ENCODE measurements around the gene NDUFB3. TPM values are rescaled to one million over a fixed set of nuclear protein-coding genes. Genes with fewer than 3 reads are reported as not detected.

The NDUFB3 gene
- total and polyA plus RNA-seq, 8 donors: 14.8 to 42.5 (median 26.6) TPM

- Histone ChIP-seq H3K4me1 (peaks cover 24 to 46% (median 40%) of the 10 kb centered on the region in 3 donors), H3K27ac (peak overlapping the region in 2 of 4 donors; percentile 74 to 78), H3K36me3 (peaks cover 0 to 4% (median 0%) of the 10 kb centered on the region in 3 donors), H3K9me3 (no peaks in the 10 kb centered on the region), H3K27me3 (no peaks in the 10 kb centered on the region), H3K4me3 (no peak overlapping the region)
- FAIRE-seq (no peak), DNase-seq (no peak), ATAC-seq (peak in 2 of 4 donors; percentile 8 to 15)
- intact Hi-C loops (cut with DNase I): no loop called here
- WGBS, 2 donors: 67 to 79% methylated on average over 3 of the region's 3 CpGs
- no peak for TF ChIP-seq CTCF (IDR thresholded peaks at IDR 0.05)
These were observed 58.9 kb downstream of the NDUFB3 start for GRCh38 chr2:201130524-201131186.

DNA sequence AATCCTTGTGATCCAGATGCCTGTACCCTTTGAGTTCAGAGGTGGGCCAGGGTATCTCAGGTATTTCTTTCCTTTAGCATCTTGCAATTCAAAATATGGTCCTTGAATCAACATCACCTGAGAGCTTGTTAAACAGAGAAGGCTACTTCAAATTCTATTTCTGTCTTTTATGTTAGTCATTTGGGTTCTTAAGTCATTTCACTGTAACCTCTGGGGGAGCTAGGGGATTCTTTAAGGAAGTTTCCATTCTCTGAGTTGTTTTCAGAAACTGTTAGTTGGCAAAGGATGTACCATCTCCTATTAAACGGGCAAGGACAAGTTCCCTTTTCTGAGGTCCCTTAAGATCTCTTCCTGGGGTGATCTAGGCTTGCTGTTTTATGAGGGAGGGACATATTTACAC lies 60.7 kb downstream of the NDUFB3 start:
- WGBS, 2 donors: 77 to 81% methylated on average over 1 of the region's 1 CpG
- peaks cover 0 to 23% (median 19%) of the 10 kb centered on the region in 3 donors for H3K36me3 ChIP-seq
- no peaks in the 10 kb centered on the region for H3K9me3 ChIP-seq
- no peak for TF ChIP-seq CTCF (IDR thresholded peaks at IDR 0.05)
- ATAC-seq (no peak), DNase-seq (no peak), FAIRE-seq (no peak)
- intact Hi-C loops (cut with DNase I): no loop called here
- H3K4me1 ChIP-seq: peaks cover 10 to 32% (median 25%) of the 10 kb centered on the region in 3 donors
- no peaks in the 10 kb centered on the region for H3K27me3 ChIP-seq
- H3K27ac ChIP-seq: no peak overlapping the region
- no peak overlapping the region for H3K4me3 ChIP-seq

Other genes starting within 250 kb of the NDUFB3 start
- 10 to 100 TPM; 45.0 to 78.2 (median 59.5) TPM for gene CLK1, start 207.3 kb upstream of the NDUFB3 start, total RNA-seq
- gene CLK1, start 207.3 kb upstream of the NDUFB3 start, polyA plus RNA-seq: 100 to 1,000 TPM; 502 to 573 TPM
- 10 to 100 TPM in 3 of 6 donors, 1 to 10 TPM in 3; 7.2 to 15.1 (median 10.7) TPM for gene PPIL3, start 182.9 kb upstream of the NDUFB3 start, total RNA-seq
- 10 to 100 TPM; 11.1 to 21.8 TPM for gene PPIL3, start 182.9 kb upstream of the NDUFB3 start, polyA plus RNA-seq
- 10 to 100 TPM in 3 of 6 donors, 1 to 10 TPM in 3; 5.9 to 11.3 (median 8.4) TPM for gene NIF3L1, start 182.6 kb upstream of the NDUFB3 start, total RNA-seq
- gene NIF3L1, start 182.6 kb upstream of the NDUFB3 start, polyA plus RNA-seq: 10 to 100 TPM in 1 of 2 donors, 1 to 10 TPM in 1; 7.5 to 14.9 TPM
- gene ORC2, start 108.3 kb upstream of the NDUFB3 start, total RNA-seq: 10 to 100 TPM; 11.1 to 17.8 (median 14.4) TPM
- 1 to 10 TPM; 9.2 to 9.3 TPM for gene ORC2, start 108.3 kb upstream of the NDUFB3 start, polyA plus RNA-seq
- 10 to 100 TPM in 3 of 6 donors, 1 to 10 TPM in 3; 7.2 to 14.5 (median 9.6) TPM for gene HYCC2, start 330 bp upstream of the NDUFB3 start, total RNA-seq
- gene HYCC2, start 330 bp upstream of the NDUFB3 start, polyA plus RNA-seq: 1 to 10 TPM; 4.2 to 4.7 TPM
- 100 to 1,000 TPM in 1 of 6 donors, 10 to 100 TPM in 5; 37.0 to 101 (median 56.6) TPM for gene CFLAR, start 44.2 kb downstream of the NDUFB3 start, total RNA-seq
- gene CFLAR, start 44.2 kb downstream of the NDUFB3 start, polyA plus RNA-seq: 10 to 100 TPM; 34.6 to 37.1 TPM
- 10 to 100 TPM in 1 of 6 donors, 1 to 10 TPM in 5; 3.0 to 11.7 (median 5.6) TPM for gene CASP10, start 111.1 kb downstream of the NDUFB3 start, total RNA-seq
- 1 to 10 TPM; 3.4 to 4.6 TPM for gene CASP10, start 111.1 kb downstream of the NDUFB3 start, polyA plus RNA-seq
- gene CASP8, start 188.5 kb downstream of the NDUFB3 start, total RNA-seq: 10 to 100 TPM in 1 of 6 donors, 1 to 10 TPM in 5; 4.8 to 13.5 (median 9.1) TPM
- 1 to 10 TPM; 4.5 to 5.7 TPM for gene CASP8, start 188.5 kb downstream of the NDUFB3 start, polyA plus RNA-seq

All from pancreas (tissue), 10 donors.